ENCODE measurements around the gene ITPA.

- TF ChIP-seq CTCF (IDR thresholded peaks at IDR 0.05) (no peak), POLR2A (IDR thresholded peaks at IDR 0.05) (no peak)
These were observed 29.0 kb upstream of the ITPA start for GRCh38 chr20:3180319-3180718.
